HepG2 (cell line): ENCODE data around the gene RAB3A. TPM values are rescaled to one million over a fixed set of nuclear protein-coding genes. Genes with fewer than 3 reads are reported as not detected.

Experiments used
- ATAC-seq: fragments of 200-7000 bp; cut with Tn5 transposase; 3 replicates; pipeline ENCODE4 v1.9.1; 2020; ENCODE audit warnings: mild to moderate bottlenecking, moderate library complexity
- BruUV-seq: library from RNA; stranded (reverse); fragments of 400-500 nt; replicated peaks from 2 replicates; lab custom pipeline; 2021; lab: Mats Ljungman, UMichigan
- CTCF ChIA-PET: fragments of 300-600 bp; formaldehyde crosslinking; extraction: SDS; loops from one replicate; lab custom pipeline; 2021; ENCODE audit warnings: low total read pairs, inconsistent platforms, low intra/inter-chr PET ratio; lab: Yijun Ruan, JAX
- POLR2A ChIA-PET: fragments of 350-600 bp; sonication (Branson Sonifier 250); formaldehyde crosslinking; loops from one replicate; lab custom pipeline; 2020; ENCODE audit warnings: antibody characterized with exemption, inconsistent platforms; lab: Yijun Ruan, JAX
- DNase-seq: peaks from one replicate; pipeline ENCODE4 v3.0.0-alpha.2; 2015; ENCODE audit warnings: low spot score
- FAIRE-seq: peaks from 3 replicates; lab custom pipeline; 2011; peaks lifted over from hg19 to GRCh38; lab: Jason Lieb, UNC
- H2AFZ ChIP-seq: one replicate; pipeline ENCODE4 v1.6.1; 2011; ENCODE audit warnings: low read length, inconsistent platforms
- H3K27ac ChIP-seq: fragments of 300-600 bp; 3 replicates; pipeline ENCODE4 v1.8.0; 2011; ENCODE audit warnings: mixed run types, mild to moderate bottlenecking, mixed read lengths, low read length, inconsistent platforms; ENCODE audit not compliant: insufficient read depth; ENCODE audit errors: extremely low read length
- H3K27me3 ChIP-seq, 2 experiments: fragments of 200-600 bp in 1 of 2; 2 replicates in 1 of 2; 3 replicates in 1 of 2; pipeline versions ENCODE4 v1.6.0 to v1.8.0; 2011; ENCODE audit warnings: low read length in 2 of 2, mild to moderate bottlenecking in 2 of 2, moderate library complexity in 2 of 2, inconsistent platforms in 1 of 2; ENCODE audit not compliant: insufficient read depth in 2 of 2, control insufficient read depth in 1 of 2
- H3K36me3 ChIP-seq, 2 experiments: fragments of 200-600 bp in 1 of 2; replicated peaks in 1 of 2; 2 replicates in 1 of 2; 3 replicates in 1 of 2; pipeline versions ENCODE4 v1.5.1 to v1.8.0; 2011; ENCODE audit warnings: low read length in 2 of 2, inconsistent platforms in 1 of 2; ENCODE audit not compliant: insufficient read depth in 2 of 2, control insufficient read depth in 1 of 2
- H3K4me1 ChIP-seq: 2 replicates; pipeline ENCODE4 v1.5.1; 2012; ENCODE audit warnings: low read length, inconsistent platforms; ENCODE audit not compliant: insufficient read depth
- H3K4me2 ChIP-seq: 2 replicates; pipeline ENCODE4 v1.6.0; 2011; ENCODE audit warnings: low read depth, low read length, inconsistent platforms
- H3K4me3 ChIP-seq, 3 experiments: fragments of 200-600 bp in 1 of 3; sonication (generic), shearing (Covaris generic) in 1 of 3; replicated peaks in 1 of 3; 2 replicates each; pipeline ENCODE4 v1.5.1; 2011 to 2016; ENCODE audit warnings: low read length in 3 of 3, inconsistent platforms in 2 of 3, low read depth in 2 of 3, mild to moderate bottlenecking in 2 of 3, control low read depth in 1 of 3, mixed read lengths in 1 of 3; ENCODE audit not compliant: insufficient read depth in 1 of 3
- H3K79me2 ChIP-seq: one replicate; pipeline ENCODE4 v1.6.1; 2011; ENCODE audit warnings: low read length, inconsistent platforms; ENCODE audit not compliant: insufficient read depth
- H3K9ac ChIP-seq: 2 replicates; pipeline ENCODE4 v1.6.0; 2011; ENCODE audit warnings: mild to moderate bottlenecking, low read depth, low read length, inconsistent platforms; ENCODE audit not compliant: insufficient read depth
- H3K9me3 ChIP-seq: 2 replicates; pipeline ENCODE4 v1.5.1; 2012; ENCODE audit warnings: mild to moderate bottlenecking, low read length
- H4K20me1 ChIP-seq: 2 replicates; pipeline ENCODE4 v1.6.0; 2011; ENCODE audit warnings: inconsistent platforms, mild to moderate bottlenecking, low read length, moderate library complexity; ENCODE audit not compliant: insufficient read depth
- AGO2 ChIP-seq: fragments of 200-400 bp; formaldehyde crosslinking; optimal IDR thresholded peaks from 2 replicates; pipeline ENCODE3; 2017; ENCODE audit warnings: mild to moderate bottlenecking, low read depth, low read length, moderate library complexity
- ELF3 ChIP-seq: IDR thresholded peaks from 2 replicates; pipeline ENCODE4 v1.6.1; 2016; ENCODE audit warnings: missing genetic modification reagents, missing compliant biosample characterization
- POGZ ChIP-seq: sonication (generic); formaldehyde crosslinking; IDR thresholded peaks from 2 replicates; pipeline ENCODE4 v1.4.0; 2020; ENCODE audit warnings: mild to moderate bottlenecking, missing genetic modification reagents
- SMAD3 ChIP-seq: sonication (generic); formaldehyde crosslinking; IDR thresholded peaks from 2 replicates; pipeline ENCODE4 v1.4.0; 2020; ENCODE audit warnings: missing genetic modification reagents
- SPEN ChIP-seq: sonication (generic); formaldehyde crosslinking; IDR thresholded peaks from 2 replicates; pipeline ENCODE4 v1.5.1; 2020; ENCODE audit warnings: low read depth, mild to moderate bottlenecking, missing genetic modification reagents
- ZNF121 ChIP-seq: sonication (generic); formaldehyde crosslinking; IDR thresholded peaks from 2 replicates; pipeline ENCODE4 v1.5.0; 2020; ENCODE audit warnings: mild to moderate bottlenecking, missing genetic modification reagents
- ZNF282 ChIP-seq: fragments of 450-650 bp; IDR thresholded peaks from 2 replicates; pipeline ENCODE4 v1.6.1; 2018; ENCODE audit not compliant: partially characterized antibody
- ZNF44 ChIP-seq: sonication (generic); formaldehyde crosslinking; IDR thresholded peaks from 2 replicates; pipeline ENCODE4 v1.5.1; 2020; ENCODE audit warnings: mild to moderate bottlenecking, missing genetic modification reagents
- ZNF468 ChIP-seq: sonication (generic); formaldehyde crosslinking; IDR thresholded peaks from 2 replicates; pipeline ENCODE4 v1.8.0; 2022; ENCODE audit warnings: mild to moderate bottlenecking, moderate library complexity, missing genetic modification reagents
- WGBS: methylation state at CpG from one replicate; pipeline ENCODE4 v1.1.6; 2017; ENCODE audit warnings: low lambda C conversion rate; 5-methylcytosine and 5-hydroxymethylcytosine counted together
- in situ Hi-C: cut with HindIII; loops from 2 replicates; pipeline ENCODE4 v1.10.0; 2017; ENCODE audit warnings: low pct_unique_long_range_greater_than_20kb; ENCODE audit not compliant: extremely low pct_ligation_motif_present
- intact Hi-C: fragments of 100-400 bp; cut with micrococcal nuclease; formaldehyde crosslinking; loops from one replicate; pipeline ENCODE4 v1.10.0; 2022; ENCODE audit not compliant: unreplicated experiment
- polyA plus RNA-seq, 8 experiments: library from polyadenylated mRNA; depleted of rRNA in 3 of 8; stranded (reverse) in 7 of 8; unstranded in 1 of 8; fragments of >200 nt; fragmentation: Illumina TruSeq in 4 of 8; extraction: Trizol in 4 of 8; gene quantifications; 2 replicates each; pipeline versions ENCODE4 v1.2.1 to v1.2.3, GENCODE V29; 2011 to 2016; ENCODE audit warnings: low read depth in 4 of 8, missing spikeins in 1 of 8, mixed read lengths in 1 of 8; ENCODE audit not compliant: insufficient read depth in 1 of 8
- total RNA-seq, 5 experiments: library from RNA; depleted of rRNA; stranded (reverse); fragments of >200 nt; fragmentation: Illumina TruSeq; extraction: Trizol; gene quantifications; 2 replicates each; pipeline ENCODE4 v1.2.3, GENCODE V29; 2016; ENCODE audit warnings: low read depth in 1 of 5
- TF ChIP-seq, protein P1 (sequence below): fragments of 450-650 bp; IDR thresholded peaks from 2 replicates; pipeline ENCODE4 v1.6.1; 2017
- TF ChIP-seq, protein P2 (sequence below): sonication (generic); formaldehyde crosslinking; IDR thresholded peaks from 2 replicates; pipeline ENCODE4 v1.5.1; 2020; ENCODE audit warnings: mild to moderate bottlenecking, missing genetic modification reagents
- TF ChIP-seq, protein P3 (sequence below), 2 experiments: fragments of 450-650 bp in 1 of 2; sonication (generic) in 1 of 2; formaldehyde crosslinking in 1 of 2; IDR thresholded peaks; 2 replicates each; pipeline versions ENCODE4 v1.6.1 to v1.8.0; 2016 to 2022; ENCODE audit warnings: antibody characterized with exemption in 1 of 2, mild to moderate bottlenecking in 1 of 2, missing genetic modification reagents in 1 of 2

Gene RAB3A
- total and polyA plus RNA-seq, 2 of the 13 experiments (the other 11 are each of a cell fraction or from before 2014, with no cell fraction given), result 0.58 to 0.98 TPM

DNA sequence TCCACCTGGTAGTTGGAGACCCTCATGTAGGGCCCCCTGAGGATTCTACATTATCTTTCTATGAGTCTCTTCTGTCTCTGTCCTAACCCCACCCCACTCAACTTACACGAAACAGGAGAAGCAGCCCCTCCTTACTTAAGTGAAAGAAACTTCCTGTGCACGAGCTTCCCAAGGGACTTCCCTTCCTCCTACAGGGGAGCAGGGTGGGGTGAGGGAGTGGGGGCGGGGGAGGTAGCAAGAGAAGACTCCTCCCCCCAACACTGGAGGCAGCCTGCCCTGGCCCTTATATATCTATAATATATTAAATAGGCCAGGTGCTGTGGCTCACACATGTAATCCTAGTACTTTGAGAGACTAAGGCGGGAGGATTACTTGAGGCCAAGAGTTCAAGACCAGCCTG is 27.9 kb upstream of the RAB3A start:
- H3K4me2 ChIP-seq, result no peak overlapping the region
- no peak for TF ChIP-seq SMAD3 (CRISPR knock-in tag)
- TF ChIP-seq SPEN (CRISPR knock-in tag), result no peak
- TF ChIP-seq, protein P1, sequence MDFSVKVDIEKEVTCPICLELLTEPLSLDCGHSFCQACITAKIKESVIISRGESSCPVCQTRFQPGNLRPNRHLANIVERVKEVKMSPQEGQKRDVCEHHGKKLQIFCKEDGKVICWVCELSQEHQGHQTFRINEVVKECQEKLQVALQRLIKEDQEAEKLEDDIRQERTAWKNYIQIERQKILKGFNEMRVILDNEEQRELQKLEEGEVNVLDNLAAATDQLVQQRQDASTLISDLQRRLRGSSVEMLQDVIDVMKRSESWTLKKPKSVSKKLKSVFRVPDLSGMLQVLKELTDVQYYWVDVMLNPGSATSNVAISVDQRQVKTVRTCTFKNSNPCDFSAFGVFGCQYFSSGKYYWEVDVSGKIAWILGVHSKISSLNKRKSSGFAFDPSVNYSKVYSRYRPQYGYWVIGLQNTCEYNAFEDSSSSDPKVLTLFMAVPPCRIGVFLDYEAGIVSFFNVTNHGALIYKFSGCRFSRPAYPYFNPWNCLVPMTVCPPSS, result no peak
- TF ChIP-seq, protein P2, sequence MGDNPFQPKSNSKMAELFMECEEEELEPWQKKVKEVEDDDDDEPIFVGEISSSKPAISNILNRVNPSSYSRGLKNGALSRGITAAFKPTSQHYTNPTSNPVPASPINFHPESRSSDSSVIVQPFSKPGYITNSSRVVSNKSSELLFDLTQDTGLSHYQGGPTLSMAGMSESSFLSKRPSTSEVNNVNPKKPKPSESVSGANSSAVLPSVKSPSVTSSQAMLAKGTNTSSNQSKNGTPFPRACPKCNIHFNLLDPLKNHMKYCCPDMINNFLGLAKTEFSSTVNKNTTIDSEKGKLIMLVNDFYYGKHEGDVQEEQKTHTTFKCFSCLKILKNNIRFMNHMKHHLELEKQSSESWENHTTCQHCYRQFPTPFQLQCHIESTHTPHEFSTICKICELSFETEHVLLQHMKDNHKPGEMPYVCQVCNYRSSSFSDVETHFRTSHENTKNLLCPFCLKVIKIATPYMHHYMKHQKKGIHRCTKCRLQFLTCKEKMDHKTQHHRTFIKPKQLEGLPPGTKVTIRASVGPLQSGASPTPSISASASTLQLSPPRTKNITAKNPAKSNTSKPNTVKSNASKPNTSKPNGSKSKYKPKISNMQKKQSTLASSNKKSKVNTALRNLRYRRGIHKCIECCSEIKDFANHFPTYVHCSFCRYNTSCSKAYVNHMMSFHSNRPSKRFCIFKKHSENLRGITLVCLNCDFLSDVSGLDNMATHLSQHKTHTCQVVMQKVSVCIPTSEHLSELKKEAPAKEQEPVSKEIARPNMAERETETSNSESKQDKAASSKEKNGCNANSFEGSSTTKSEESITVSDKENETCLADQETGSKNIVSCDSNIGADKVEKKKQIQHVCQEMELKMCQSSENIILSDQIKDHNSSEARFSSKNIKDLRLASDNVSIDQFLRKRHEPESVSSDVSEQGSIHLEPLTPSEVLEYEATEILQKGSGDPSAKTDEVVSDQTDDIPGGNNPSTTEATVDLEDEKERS (CRISPR knock-in tag), result no peak
- TF ChIP-seq ZNF44 (CRISPR knock-in tag), result no peak
- TF ChIP-seq, protein P3, sequence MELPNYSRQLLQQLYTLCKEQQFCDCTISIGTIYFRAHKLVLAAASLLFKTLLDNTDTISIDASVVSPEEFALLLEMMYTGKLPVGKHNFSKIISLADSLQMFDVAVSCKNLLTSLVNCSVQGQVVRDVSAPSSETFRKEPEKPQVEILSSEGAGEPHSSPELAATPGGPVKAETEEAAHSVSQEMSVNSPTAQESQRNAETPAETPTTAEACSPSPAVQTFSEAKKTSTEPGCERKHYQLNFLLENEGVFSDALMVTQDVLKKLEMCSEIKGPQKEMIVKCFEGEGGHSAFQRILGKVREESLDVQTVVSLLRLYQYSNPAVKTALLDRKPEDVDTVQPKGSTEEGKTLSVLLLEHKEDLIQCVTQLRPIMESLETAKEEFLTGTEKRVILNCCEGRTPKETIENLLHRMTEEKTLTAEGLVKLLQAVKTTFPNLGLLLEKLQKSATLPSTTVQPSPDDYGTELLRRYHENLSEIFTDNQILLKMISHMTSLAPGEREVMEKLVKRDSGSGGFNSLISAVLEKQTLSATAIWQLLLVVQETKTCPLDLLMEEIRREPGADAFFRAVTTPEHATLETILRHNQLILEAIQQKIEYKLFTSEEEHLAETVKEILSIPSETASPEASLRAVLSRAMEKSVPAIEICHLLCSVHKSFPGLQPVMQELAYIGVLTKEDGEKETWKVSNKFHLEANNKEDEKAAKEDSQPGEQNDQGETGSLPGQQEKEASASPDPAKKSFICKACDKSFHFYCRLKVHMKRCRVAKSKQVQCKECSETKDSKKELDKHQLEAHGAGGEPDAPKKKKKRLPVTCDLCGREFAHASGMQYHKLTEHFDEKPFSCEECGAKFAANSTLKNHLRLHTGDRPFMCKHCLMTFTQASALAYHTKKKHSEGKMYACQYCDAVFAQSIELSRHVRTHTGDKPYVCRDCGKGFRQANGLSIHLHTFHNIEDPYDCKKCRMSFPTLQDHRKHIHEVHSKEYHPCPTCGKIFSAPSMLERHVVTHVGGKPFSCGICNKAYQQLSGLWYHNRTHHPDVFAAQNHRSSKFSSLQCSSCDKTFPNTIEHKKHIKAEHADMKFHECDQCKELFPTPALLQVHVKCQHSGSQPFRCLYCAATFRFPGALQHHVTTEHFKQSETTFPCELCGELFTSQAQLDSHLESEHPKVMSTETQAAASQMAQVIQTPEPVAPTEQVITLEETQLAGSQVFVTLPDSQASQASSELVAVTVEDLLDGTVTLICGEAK (IDR thresholded peaks at IDR 0.05), result no peak
- TF ChIP-seq, protein P3 (CRISPR knock-in tag; IDR thresholded peaks at IDR 0.05), result no peak
- TF ChIP-seq ZNF121 (CRISPR knock-in tag), result no peak
- no peak for TF ChIP-seq POGZ (CRISPR knock-in tag)
- TF ChIP-seq AGO2, result no peak
- TF ChIP-seq ZNF468 (CRISPR knock-in tag), result no peak
- no peak for TF ChIP-seq ELF3 (CRISPR knock-in tag)
- TF ChIP-seq ZNF282, result no peak

More for the DNA sequence above, 27.9 kb upstream of the RAB3A start:
- DNase-seq, result no peak
- Histone ChIP-seq H3K9me3 (no peaks in the 10 kb centered on the region), H3K27ac (no peak overlapping the region), H3K4me1 (peaks cover 21% of the 10 kb centered on the region), H3K79me2 (no peaks in the 10 kb centered on the region), H3K27me3 (peaks cover 0 to 4% of the 10 kb centered on the region in 2 experiments; a peak in 2 of 5 replicates), H2AFZ (no peak overlapping the region), H3K9ac (no peak overlapping the region), H3K36me3 (no peaks in the 10 kb centered on the region), H4K20me1 (no peaks in the 10 kb centered on the region; the same call in 1 of the 2 replicates), H3K4me3 (no peak overlapping the region)
- in situ Hi-C loops (no loop called here), intact Hi-C loops (no loop called here)
- FAIRE-seq, result no peak
- WGBS, result 28% methylated on average over 4 of the region's 4 CpGs
- no peak for ATAC-seq
- ChIA-PET POLR2A (interaction anchor here (0.7 to 1.0 kb wide), 2 partner anchors 39 to 48 kb away, joined by 3 to 4 read pairs; no protein-coding TSS in a partner anchor), CTCF (no interaction called here)
- no TSS peak for BruUV-seq
